A549 (cell line): ENCODE results near the gene SOX6. TPM values are rescaled to one million over a fixed set of nuclear protein-coding genes. Genes with fewer than 3 reads are reported as not detected.
"Not testable (repeated sequence)": the region's sequence is repeated elsewhere in the genome, so short reads cannot be mapped to it uniquely, and the experiment has no call there.

Experiments used
- ATAC-seq, 2 experiments: fragments of 200-7000 bp in 1 of 2; fragments of >200 bp in 1 of 2; cut with Nextera tagmentation in 1 of 2; cut with Tn5 transposase in 1 of 2; 3 replicates each; pipeline versions ENCODE4 v1.8.0 to v1.9.1; 2018 to 2020; ENCODE audit warnings: mild to moderate bottlenecking in 1 of 2, moderate library complexity in 1 of 2
- CTCF ChIA-PET: fragments of 300-600 bp; sonication (Branson Sonifier 250); formaldehyde crosslinking; extraction: SDS; loops from one replicate; lab custom pipeline; 2021; ENCODE audit warnings: antibody characterized with exemption, inconsistent platforms; lab: Yijun Ruan, JAX
- POLR2A ChIA-PET: fragments of 350-600 bp; formaldehyde crosslinking; extraction: SDS; loops from one replicate; lab custom pipeline; 2021; ENCODE audit warnings: antibody characterized with exemption, inconsistent platforms; lab: Yijun Ruan, JAX
- DNase-seq, 2 experiments: peaks; one replicate each; pipeline versions ENCODE4 v3.0.0 to v3.0.0-alpha.2; 2011 to 2016; ENCODE audit warnings: low read depth in 1 of 2, low spot score in 1 of 2
- FAIRE-seq: peaks from 2 replicates; lab custom pipeline; 2011; peaks lifted over from hg19 to GRCh38; lab: Jason Lieb, UNC
- H3K27ac ChIP-seq, 2 experiments: fragments of >200 bp; sonication (Bioruptor Twin); formaldehyde crosslinking; 3 replicates each; pipeline ENCODE4 v1.5.1; 2016 to 2017
- H3K4me1 ChIP-seq: fragments of >200 bp; sonication (Bioruptor Twin); formaldehyde crosslinking; 3 replicates; pipeline ENCODE4 v1.6.1; 2016
- H3K4me2 ChIP-seq: fragments of >200 bp; sonication (Bioruptor Twin); formaldehyde crosslinking; 3 replicates; pipeline ENCODE4 v1.6.1; 2016
- H3K4me3 ChIP-seq: fragments of >200 bp; sonication (Bioruptor Twin); formaldehyde crosslinking; 3 replicates; pipeline ENCODE4 v1.5.1; 2016
- H3K9me3 ChIP-seq: fragments of >200 bp; sonication (Bioruptor Twin); formaldehyde crosslinking; 3 replicates; pipeline ENCODE4 v1.6.1; 2016
- CBX8 ChIP-seq: fragments of 200-600 bp; sonication (generic); IDR thresholded peaks from 2 replicates; pipeline ENCODE4 v1.6.1; 2016
- CHD2 ChIP-seq: fragments of 150-350 bp; IDR thresholded peaks from 2 replicates; pipeline ENCODE4 v1.6.1; 2014; ENCODE audit warnings: low read length; ENCODE audit not compliant: partially characterized antibody
- EHMT2 ChIP-seq: fragments of 200-600 bp; sonication (generic); IDR thresholded peaks from 2 replicates; pipeline ENCODE4 v1.6.1; 2016; ENCODE audit warnings: antibody characterized with exemption, low read depth, mild to moderate bottlenecking, moderate library complexity
- FOXS1 ChIP-seq: fragments of 250-450 bp; sonication (Bioruptor Pico); IDR thresholded peaks from 2 replicates; pipeline ENCODE4 v1.5.0; 2020; ENCODE audit warnings: mild to moderate bottlenecking, moderate library complexity
- GATA3 ChIP-seq: IDR thresholded peaks from 2 replicates; pipeline ENCODE4 v1.6.1; 2012; ENCODE audit warnings: borderline replicate concordance
- JUN ChIP-seq, 2 experiments: fragments of >200 bp; sonication (Bioruptor Twin); formaldehyde crosslinking; IDR thresholded peaks; 2 replicates in 1 of 2; 3 replicates in 1 of 2; pipeline ENCODE4 v1.6.1; 2016 to 2017
- JUNB ChIP-seq: fragments of >200 bp; sonication (Bioruptor Twin); formaldehyde crosslinking; IDR thresholded peaks from 2 replicates; pipeline ENCODE4 v1.6.1; 2016
- KDM1A ChIP-seq: fragments of 200-600 bp; sonication (generic); IDR thresholded peaks from 2 replicates; pipeline ENCODE4 v1.6.1; 2016; ENCODE audit warnings: low read depth, mild to moderate bottlenecking
- MAZ ChIP-seq: fragments of 150-350 bp; IDR thresholded peaks from 2 replicates; pipeline ENCODE4 v1.6.1; 2014; ENCODE audit warnings: antibody characterized with exemption, low read depth, low read length, borderline replicate concordance
- MYC ChIP-seq: IDR thresholded peaks from 2 replicates; pipeline ENCODE4 v1.6.1; 2012; ENCODE audit warnings: mild to moderate bottlenecking, inconsistent platforms, low read length, improper control_type of control experiment, borderline replicate concordance
- NPAS2 ChIP-seq: fragments of 250-450 bp; sonication (Bioruptor Pico); IDR thresholded peaks from 2 replicates; pipeline ENCODE4 v1.8.0; 2022; ENCODE audit warnings: mild to moderate bottlenecking, moderate library complexity, borderline replicate concordance
- PHF8 ChIP-seq: fragments of 200-600 bp; sonication (generic); IDR thresholded peaks from 2 replicates; pipeline ENCODE4 v1.6.1; 2016; ENCODE audit warnings: low read depth, mild to moderate bottlenecking, antibody characterized with exemption, moderate library complexity, borderline replicate concordance
- POLR2A ChIP-seq: IDR thresholded peaks from 2 replicates; pipeline ENCODE4 v1.6.1; 2012; ENCODE audit warnings: mild to moderate bottlenecking, low read length
- POLR2AphosphoS2 ChIP-seq: conservative IDR thresholded peaks from 2 replicates; pipeline ENCODE4 v1.6.1; 2012; ENCODE audit warnings: low read length, improper control_type of control experiment, inconsistent platforms
- RARB ChIP-seq: fragments of 250-450 bp; sonication (Bioruptor Pico); IDR thresholded peaks from 2 replicates; pipeline ENCODE4 v1.8.0; 2021; ENCODE audit warnings: mild to moderate bottlenecking, moderate library complexity
- RCOR1 ChIP-seq: fragments of 150-350 bp; IDR thresholded peaks from 2 replicates; pipeline ENCODE4 v1.6.1; 2014; ENCODE audit warnings: antibody characterized with exemption, low read length, low read depth
- SREBF2 ChIP-seq: fragments of 450-650 bp; IDR thresholded peaks from 2 replicates; pipeline ENCODE4 v1.6.1; 2014; ENCODE audit warnings: mild to moderate bottlenecking, moderate library complexity
- ZC3H11A ChIP-seq: fragments of 450-650 bp; IDR thresholded peaks from 2 replicates; pipeline ENCODE4 v1.6.1; 2014; ENCODE audit warnings: antibody characterized with exemption, mild to moderate bottlenecking
- ZNF302 ChIP-seq: fragments of 250-450 bp; sonication (Bioruptor Pico); IDR thresholded peaks from 2 replicates; pipeline ENCODE4 v1.9.0; 2021; ENCODE audit warnings: inconsistent platforms, mild to moderate bottlenecking, moderate library complexity
- ZSCAN20 ChIP-seq: fragments of 250-450 bp; sonication (Bioruptor Pico); IDR thresholded peaks from 2 replicates; pipeline ENCODE4 v1.8.0; 2022; ENCODE audit warnings: mild to moderate bottlenecking, moderate library complexity
- WGBS: methylation state at CpG from one replicate; pipeline ENCODE4 v1.1.6; 2017; ENCODE audit errors: missing lambda C conversion rate; 5-methylcytosine and 5-hydroxymethylcytosine counted together
- polyA plus RNA-seq, 4 experiments: library from polyadenylated mRNA; depleted of rRNA in 3 of 4; stranded (reverse); fragments of >200 nt; fragmentation: RNase III in 1 of 4; extraction: RNeasy Plus Mini Kit Qiagen cat#74134 plus additional on column Dnase treatment in 1 of 4; gene quantifications; 2 replicates in 3 of 4; 3 replicates in 1 of 4; pipeline ENCODE4 v1.2.3, GENCODE V29; 2011 to 2017
- TF ChIP-seq, protein P1 (sequence below): fragments of 250-450 bp; sonication (Bioruptor Pico); IDR thresholded peaks from 2 replicates; pipeline ENCODE4 v1.5.0; 2021; ENCODE audit warnings: mild to moderate bottlenecking, moderate library complexity, borderline replicate concordance

SOX6 gene
- polyA plus RNA-seq, 2 of the 4 experiments (the other 2 are of a cell fraction), result 0.18 TPM; not detected in 1

- ChIA-PET CTCF (no interaction called here), POLR2A (no interaction called here)
- 63% methylated on average over 4 of the region's 4 CpGs for WGBS
- FAIRE-seq (no peak), DNase-seq (no peak), ATAC-seq (no peak)
- Histone ChIP-seq H3K4me3 (no peak overlapping the region), H3K9me3 (no peaks in the 10 kb centered on the region), H3K4me1 (no peaks in the 10 kb centered on the region), H3K4me2 (no peak overlapping the region), H3K27ac (no peak overlapping the region)
- TF ChIP-seq POLR2AphosphoS2 (no peak), PHF8 (no peak), JUN (IDR thresholded peaks at IDR 0.05) (no peak), SREBF2 (no peak), NPAS2 (CRISPR knock-in tag) (no peak), ZNF302 (CRISPR knock-in tag) (no peak), MYC (no peak), KDM1A (no peak), ZSCAN20 (CRISPR knock-in tag) (no peak), ZC3H11A (no peak), CHD2 (no peak), GATA3 (no peak), POLR2A (no peak), RARB (CRISPR knock-in tag) (no peak), CBX8 (no peak), MAZ (no peak)
- TF ChIP-seq, protein P1, sequence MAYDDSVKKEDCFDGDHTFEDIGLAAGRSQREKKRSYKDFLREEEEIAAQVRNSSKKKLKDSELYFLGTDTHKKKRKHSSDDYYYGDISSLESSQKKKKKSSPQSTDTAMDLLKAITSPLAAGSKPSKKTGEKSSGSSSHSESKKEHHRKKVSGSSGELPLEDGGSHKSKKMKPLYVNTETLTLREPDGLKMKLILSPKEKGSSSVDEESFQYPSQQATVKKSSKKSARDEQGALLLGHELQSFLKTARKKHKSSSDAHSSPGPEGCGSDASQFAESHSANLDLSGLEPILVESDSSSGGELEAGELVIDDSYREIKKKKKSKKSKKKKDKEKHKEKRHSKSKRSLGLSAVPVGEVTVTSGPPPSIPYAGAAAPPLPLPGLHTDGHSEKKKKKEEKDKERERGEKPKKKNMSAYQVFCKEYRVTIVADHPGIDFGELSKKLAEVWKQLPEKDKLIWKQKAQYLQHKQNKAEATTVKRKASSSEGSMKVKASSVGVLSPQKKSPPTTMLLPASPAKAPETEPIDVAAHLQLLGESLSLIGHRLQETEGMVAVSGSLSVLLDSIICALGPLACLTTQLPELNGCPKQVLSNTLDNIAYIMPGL (CRISPR knock-in tag), result no peak
Measured at GRCh38 chr11:16394947-16395346, 38.6 kb upstream of the SOX6 start.

DNA sequence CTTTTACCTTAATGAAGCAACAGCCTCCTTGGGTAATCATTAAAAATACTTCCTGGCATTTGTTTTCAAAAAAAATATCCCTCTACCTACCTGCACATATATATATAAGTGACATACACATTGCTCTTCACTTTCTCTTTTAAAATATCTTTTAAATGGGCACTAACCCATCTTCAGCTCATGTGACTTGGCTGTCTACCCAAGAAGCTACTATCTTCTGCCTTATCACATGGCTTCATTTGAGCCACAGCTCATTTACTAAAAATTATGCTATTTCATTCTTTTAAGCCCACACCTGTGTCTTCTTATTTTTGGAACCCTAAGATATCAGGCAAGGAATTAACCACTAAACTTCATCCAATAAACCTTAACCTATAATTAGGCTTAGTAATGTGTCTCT lies 37.0 kb upstream of the SOX6 start:
- DNase-seq (no peak), ATAC-seq (no peak), FAIRE-seq (no peak)
- H3K9me3 ChIP-seq, result no peaks in the 10 kb centered on the region
- H3K4me2 ChIP-seq, result no peak overlapping the region
- no peaks in the 10 kb centered on the region for H3K4me1 ChIP-seq
- H3K4me3 ChIP-seq, result no peak overlapping the region
- no peak overlapping the region for H3K27ac ChIP-seq
- ChIA-PET POLR2A (no interaction called here), CTCF (no interaction called here)
- no peak for TF ChIP-seq EHMT2

- CTCF ChIA-PET, result no interaction called here
- Histone ChIP-seq H3K4me1 (no peaks in the 10 kb centered on the region), H3K27ac (no peak overlapping the region)
- no peak for TF ChIP-seq JUNB
- no peak for TF ChIP-seq RCOR1
- TF ChIP-seq, all 56 proteins: peak for 0
- H3K4me2 ChIP-seq, result no peak overlapping the region
- no peaks in the 10 kb centered on the region for H3K9me3 ChIP-seq
- DNase-seq (no peak), FAIRE-seq (no peak), ATAC-seq (no peak)
- POLR2A ChIA-PET, result no interaction called here
- no peak overlapping the region for H3K4me3 ChIP-seq
Measured at GRCh38 chr11:16392616-16393015, 36.3 kb upstream of the SOX6 start.

- 0% methylated on average over 2 of the region's 2 CpGs for WGBS
- ATAC-seq, H3K4me3 ChIP-seq, H3K27ac ChIP-seq, DNase-seq, H3K4me2 ChIP-seq, H3K4me1 ChIP-seq, H3K9me3 ChIP-seq, FAIRE-seq, CTCF ChIA-PET, POLR2A ChIA-PET: not testable (repeated sequence)
Measured at GRCh38 chr11:16390826-16391225, 34.5 kb upstream of the SOX6 start.

GRCh38 chr11:16385099-16385498 lies 28.8 kb upstream of the SOX6 start:
- Histone ChIP-seq H3K4me2 (no peak overlapping the region), H3K9me3 (no peaks in the 10 kb centered on the region), H3K4me3 (no peak overlapping the region), H3K4me1 (no peaks in the 10 kb centered on the region), H3K27ac (no peak overlapping the region)
- ATAC-seq (no peak), DNase-seq (no peak), FAIRE-seq (no peak)
- POLR2A ChIA-PET, result no interaction called here
- CTCF ChIA-PET, result no interaction called here
- no peak for TF ChIP-seq FOXS1 (CRISPR knock-in tag)
